Mesenchymal stem cell (in vitro differentiated cells and primary cell): ENCODE measurements around the gene RPL27.

Experiments
- DNase-seq: peaks from one replicate; pipeline ENCODE4 v3.0.0-alpha.2; 2013
- H2AFZ ChIP-seq: one replicate; pipeline ENCODE4 v1.6.1; 2013; ENCODE audit warnings: low read depth, mild to moderate bottlenecking, control low read depth, inconsistent platforms, low read length, moderate library complexity
- H2AK5ac ChIP-seq: 2 replicates; pipeline ENCODE4 v1.6.1; 2013; ENCODE audit warnings: low read length, moderate library complexity, mild to moderate bottlenecking, inconsistent platforms; ENCODE audit not compliant: severe bottlenecking
- H2BK120ac ChIP-seq: one replicate; pipeline ENCODE4 v1.6.1; 2013; ENCODE audit warnings: low read depth, mild to moderate bottlenecking, inconsistent platforms, low read length, moderate library complexity
- H2BK12ac ChIP-seq, 2 experiments: one replicate each; pipeline ENCODE4 v1.6.1; 2013; ENCODE audit warnings: inconsistent platforms in 2 of 2, low read length in 2 of 2, mild to moderate bottlenecking in 2 of 2, moderate library complexity in 2 of 2, control low read depth in 1 of 2
- H2BK15ac ChIP-seq: one replicate; pipeline ENCODE4 v1.6.1; 2013; ENCODE audit warnings: mild to moderate bottlenecking, low read depth, inconsistent platforms; ENCODE audit not compliant: poor library complexity, severe bottlenecking
- H2BK5ac ChIP-seq: 2 replicates; pipeline ENCODE4 v1.6.1; 2013; ENCODE audit warnings: low read depth, mild to moderate bottlenecking, low read length, control low read depth, inconsistent platforms; ENCODE audit not compliant: poor library complexity, severe bottlenecking
- H3K14ac ChIP-seq, 2 experiments: one replicate each; pipeline ENCODE4 v1.6.1; 2013; ENCODE audit warnings: inconsistent platforms in 2 of 2, low read length in 2 of 2, control low read depth in 1 of 2, mild to moderate bottlenecking in 1 of 2, moderate library complexity in 1 of 2
- H3K18ac ChIP-seq, 2 experiments: one replicate each; pipeline ENCODE4 v1.6.1; 2013; ENCODE audit warnings: inconsistent platforms in 2 of 2, low read length in 2 of 2, control low read depth in 1 of 2, low read depth in 1 of 2, mild to moderate bottlenecking in 1 of 2
- H3K23ac ChIP-seq, 2 experiments: one replicate each; pipeline ENCODE4 v1.6.1; 2013; ENCODE audit warnings: inconsistent platforms in 2 of 2, low read length in 2 of 2, mild to moderate bottlenecking in 2 of 2, moderate library complexity in 2 of 2, control low read depth in 1 of 2
- H3K27ac ChIP-seq: 2 replicates; pipeline ENCODE4 v1.5.1; 2013; ENCODE audit warnings: mild to moderate bottlenecking, moderate library complexity, low read length, control low read depth, inconsistent platforms; ENCODE audit not compliant: poor library complexity, severe bottlenecking
- H3K27me3 ChIP-seq, 2 experiments: 2 replicates each; pipeline versions ENCODE4 v1.6.1 to v1.7.0; 2013; ENCODE audit warnings: low read length in 2 of 2, mild to moderate bottlenecking in 2 of 2, moderate library complexity in 2 of 2, control low read depth in 1 of 2, inconsistent platforms in 1 of 2; ENCODE audit not compliant: control insufficient read depth in 1 of 2, insufficient read depth in 1 of 2
- H3K36me3 ChIP-seq, 2 experiments: 2 replicates each; pipeline versions ENCODE4 v1.6.1 to v1.7.0; 2013; ENCODE audit warnings: low read length in 2 of 2, control low read depth in 1 of 2, inconsistent platforms in 1 of 2, low read depth in 1 of 2, mild to moderate bottlenecking in 1 of 2; ENCODE audit not compliant: insufficient read depth in 2 of 2, control insufficient read depth in 1 of 2
- H3K4ac ChIP-seq, 2 experiments: one replicate each; pipeline ENCODE4 v1.6.1; 2013; ENCODE audit warnings: inconsistent platforms in 2 of 2, low read length in 2 of 2, mild to moderate bottlenecking in 2 of 2, moderate library complexity in 2 of 2, control low read depth in 1 of 2, low read depth in 1 of 2
- H3K4me1 ChIP-seq: 2 replicates; pipeline ENCODE4 v1.6.1; 2013; ENCODE audit warnings: low read depth, low read length, control low read depth; ENCODE audit not compliant: control insufficient read depth, insufficient read depth
- H3K4me2 ChIP-seq: 2 replicates; pipeline ENCODE4 v1.6.1; 2013; ENCODE audit warnings: low read length, mild to moderate bottlenecking, inconsistent platforms; ENCODE audit not compliant: poor library complexity, severe bottlenecking
- H3K4me3 ChIP-seq, 2 experiments: 2 replicates each; pipeline versions ENCODE4 v1.5.1 to v1.7.0; 2013; ENCODE audit warnings: low read length in 2 of 2, mild to moderate bottlenecking in 2 of 2, control low read depth in 1 of 2, low read depth in 1 of 2; ENCODE audit not compliant: insufficient read depth in 1 of 2
- H3K79me1 ChIP-seq: replicated peaks from 2 replicates; pipeline ENCODE4 v1.6.1; 2013; ENCODE audit warnings: mild to moderate bottlenecking, control low read depth, low read length, inconsistent platforms; ENCODE audit not compliant: poor library complexity, severe bottlenecking
- H3K9ac ChIP-seq: 2 replicates; pipeline ENCODE4 v1.7.0; 2013; ENCODE audit warnings: mild to moderate bottlenecking, low read length, moderate library complexity
- H3K9me3 ChIP-seq: 2 replicates; pipeline ENCODE4 v1.7.0; 2013; ENCODE audit warnings: mild to moderate bottlenecking, low read length; ENCODE audit not compliant: control insufficient read depth
- H4K8ac ChIP-seq: one replicate; pipeline ENCODE4 v1.6.1; 2013; ENCODE audit warnings: inconsistent platforms, mild to moderate bottlenecking, low read length, moderate library complexity
- H4K91ac ChIP-seq: one replicate; pipeline ENCODE4 v1.6.1; 2013; ENCODE audit warnings: mild to moderate bottlenecking, low read length, inconsistent platforms
- WGBS: methylation state at CpG from one replicate; pipeline ENCODE4 v1.1.7; 2013; ENCODE audit warnings: mixed read lengths; 5-methylcytosine and 5-hydroxymethylcytosine counted together

The RPL27 gene

GRCh38 chr17:43021741-43022512 is 23.7 kb downstream of the RPL27 start, which contains the start of gene VAT1:
VAT1 (minus strand) TSS chr17:43022385; CDS start chr17:43022322, 63 bp downstream.
- Histone ChIP-seq H3K4me2 (peak within 1 kb of the TSS; percentile 77), H3K27me3 (no peaks in the 10 kb centered on the region), H2BK15ac (peak within 1 kb of the TSS; percentile 57), H3K4ac (peak within 1 kb of the TSS; percentile 79), H2AFZ (peak within 1 kb of the TSS; percentile 43), H3K18ac (peak within 1 kb of the TSS; percentile 98 to 99), H3K14ac (peak within 1 kb of the TSS; percentile 25 to 99), H3K9me3 (no peaks in the 10 kb centered on the region), H2BK12ac (peak within 1 kb of the TSS in 1 of 2 experiments; percentile 60), H4K8ac (peak within 1 kb of the TSS; percentile 94), H2AK5ac (no peak within 1 kb of the TSS), H2BK120ac (peak within 1 kb of the TSS; percentile 96), H3K23ac (peak within 1 kb of the TSS; percentile 37 to 96), H3K4me1 (peaks cover 24% of the 10 kb centered on the region), H3K79me1 (peaks cover 10% of the 10 kb centered on the region), H3K4me3 (peak within 1 kb of the TSS; percentile 95 to 99), H3K36me3 (peaks cover 20 to 31% of the 10 kb centered on the region in 2 experiments), H2BK5ac (no peak within 1 kb of the TSS), H3K27ac (peak within 1 kb of the TSS; percentile 41), H3K9ac (peak within 1 kb of the TSS; percentile 96), H4K91ac (peak within 1 kb of the TSS; percentile 99)
- under 1% methylated on average over 71 of the region's 80 CpGs for WGBS
- DNase-seq = peak; percentile 86

DNA sequence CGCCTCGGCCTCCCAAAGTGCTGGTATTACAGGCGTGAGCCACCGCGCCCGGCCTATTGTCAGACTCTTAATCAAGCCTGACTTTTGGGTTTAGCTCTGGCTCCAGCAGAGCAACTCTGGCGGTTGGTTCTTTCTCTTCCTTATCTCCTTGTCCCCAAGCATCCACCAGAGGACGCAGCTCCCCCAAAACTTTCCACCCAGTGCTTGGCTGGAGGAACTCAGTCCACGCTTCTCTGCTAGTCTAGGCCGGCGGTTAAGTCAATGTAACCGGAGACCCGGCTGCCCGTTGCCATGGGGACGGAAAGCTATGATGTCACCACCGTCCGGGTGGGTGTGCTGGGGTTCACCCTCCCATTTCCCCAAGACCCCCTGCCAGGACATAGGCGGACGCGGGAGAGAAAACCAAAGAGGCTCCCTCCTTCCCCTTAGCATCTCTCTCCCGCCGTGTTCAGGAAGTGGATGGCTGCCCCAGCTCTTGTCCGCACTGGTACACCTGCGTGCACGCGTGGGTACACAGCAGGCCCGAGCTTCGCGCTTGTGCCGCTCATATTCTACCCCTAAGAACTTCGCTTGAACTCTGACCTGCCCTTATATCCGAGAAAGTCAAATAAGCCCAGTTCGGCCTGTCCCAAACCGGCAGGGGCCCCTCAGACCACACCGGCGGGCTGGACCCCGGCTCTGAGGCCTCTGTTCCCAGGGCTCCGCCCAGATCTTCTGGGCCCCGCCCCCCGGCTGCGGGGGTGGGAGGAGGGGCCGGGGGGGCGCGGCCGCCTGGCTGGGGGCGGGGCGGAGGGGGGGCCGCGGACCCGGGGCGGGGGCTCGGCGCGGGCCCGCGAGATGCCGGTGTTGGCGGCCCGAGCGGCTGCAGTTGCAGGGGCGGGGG is 26.4 kb downstream of the RPL27 start, which contains the start of gene RND2:
Gene RND2 (plus strand): TSS at position 825 of the 883 bp plus-strand sequence. CDS start 117 bp downstream, outside the sequence.
- H4K91ac ChIP-seq = peak within 1 kb of the TSS; percentile 44
- peak within 1 kb of the TSS; percentile 76 for H3K4me2 ChIP-seq
- no peak within 1 kb of the TSS for H2AK5ac ChIP-seq
- peak within 1 kb of the TSS; percentile 75 for H2BK15ac ChIP-seq
- H3K23ac ChIP-seq = no peak within 1 kb of the TSS
- DNase-seq = peak; percentile 98
- no peaks in the 10 kb centered on the region for H3K27me3 ChIP-seq
- H3K18ac ChIP-seq = peak within 1 kb of the TSS in 1 of 2 experiments; percentile 88
- H3K79me1 ChIP-seq = no peaks in the 10 kb centered on the region
- no peak within 1 kb of the TSS for H3K27ac ChIP-seq
- no peak within 1 kb of the TSS for H2BK12ac ChIP-seq
- H2BK5ac ChIP-seq = no peak within 1 kb of the TSS
- no peaks in the 10 kb centered on the region for H3K9me3 ChIP-seq
- peak within 1 kb of the TSS; percentile 55 for H2AFZ ChIP-seq
- H3K4me3 ChIP-seq = peak within 1 kb of the TSS; percentile 58 to 83
- H3K36me3 ChIP-seq = peaks cover 5 to 8% of the 10 kb centered on the region in 2 experiments
- H3K4ac ChIP-seq = no peak within 1 kb of the TSS
- H4K8ac ChIP-seq = peak within 1 kb of the TSS; percentile 75
- H2BK120ac ChIP-seq = no peak within 1 kb of the TSS
- peaks cover 13% of the 10 kb centered on the region for H3K4me1 ChIP-seq
- no peak within 1 kb of the TSS for H3K14ac ChIP-seq
- peak within 1 kb of the TSS; percentile 94 for H3K9ac ChIP-seq
- WGBS = under 1% methylated on average over 39 of the region's 61 CpGs

- Histone ChIP-seq H3K9ac (no peak overlapping the region), H2AK5ac (no peak overlapping the region), H2AFZ (peak overlapping the region; percentile 55), H3K9me3 (no peaks in the 10 kb centered on the region), H4K8ac (peak overlapping the region; percentile 75), H3K14ac (no peak overlapping the region), H3K36me3 (peaks cover 0 to 2% of the 10 kb centered on the region in 2 experiments), H3K4me2 (peak overlapping the region; percentile 76), H3K23ac (no peak overlapping the region), H3K4me1 (peaks cover 8% of the 10 kb centered on the region), H3K27me3 (no peaks in the 10 kb centered on the region), H3K79me1 (no peaks in the 10 kb centered on the region), H3K27ac (no peak overlapping the region), H4K91ac (peak overlapping the region; percentile 44), H3K18ac (peak overlapping the region in 1 of 2 experiments; percentile 88), H2BK5ac (no peak overlapping the region), H2BK120ac (no peak overlapping the region), H2BK15ac (peak overlapping the region; percentile 75), H2BK12ac (no peak overlapping the region), H3K4me3 (peak overlapping the region; percentile 51 to 58), H3K4ac (no peak overlapping the region)
- 6% methylated on average over 27 of the region's 27 CpGs for WGBS
- DNase-seq = no peak
Observed at GRCh38 chr17:43025290-43025657, 27.1 kb downstream of the RPL27 start.
